GM23248 (cell line): ENCODE measurements around the gene CDH13. TPM values are rescaled to one million over a fixed set of nuclear protein-coding genes. Genes with fewer than 3 reads are reported as not detected.

Source experiments
- DNase-seq: peaks from one replicate; pipeline ENCODE4 v3.0.0-alpha.2; 2015
- H2AFZ ChIP-seq: fragments of 200-600 bp; sonication (generic); 2 replicates; pipeline ENCODE4 v1.6.1; 2016; ENCODE audit warnings: antibody characterized with exemption
- H3F3A ChIP-seq: fragments of 200-600 bp; sonication (generic); 2 replicates; pipeline ENCODE4 v1.6.1; 2016; ENCODE audit warnings: mild to moderate bottlenecking, antibody characterized with exemption, mixed run types; ENCODE audit not compliant: insufficient read depth
- H3K27ac ChIP-seq: fragments of 200-600 bp; sonication (generic); 2 replicates; pipeline ENCODE4 v1.5.1; 2016; ENCODE audit warnings: mild to moderate bottlenecking
- H3K27me3 ChIP-seq: fragments of 200-600 bp; sonication (generic); replicated peaks from 2 replicates; pipeline ENCODE4 v1.6.1; 2016; ENCODE audit warnings: mild to moderate bottlenecking; ENCODE audit not compliant: insufficient read depth
- H3K36me3 ChIP-seq: fragments of 200-600 bp; sonication (generic); 2 replicates; pipeline ENCODE4 v1.6.1; 2016; ENCODE audit warnings: low read depth, mild to moderate bottlenecking
- H3K4me1 ChIP-seq: fragments of 200-600 bp; sonication (generic); 2 replicates; pipeline ENCODE4 v1.6.1; 2016; ENCODE audit warnings: mild to moderate bottlenecking; ENCODE audit not compliant: insufficient read depth
- H3K4me2 ChIP-seq: fragments of 200-600 bp; sonication (generic); one replicate; pipeline ENCODE4 v1.6.1; 2016; ENCODE audit warnings: mild to moderate bottlenecking; ENCODE audit not compliant: unreplicated experiment
- H3K4me3 ChIP-seq: fragments of 200-600 bp; sonication (generic); 2 replicates; pipeline ENCODE4 v1.5.1; 2016; ENCODE audit warnings: mild to moderate bottlenecking
- H3K79me2 ChIP-seq: fragments of 200-600 bp; sonication (generic); 2 replicates; pipeline ENCODE4 v1.6.1; 2016; ENCODE audit warnings: mild to moderate bottlenecking; ENCODE audit not compliant: insufficient read depth
- H3K9ac ChIP-seq: fragments of 200-600 bp; sonication (generic); 2 replicates; pipeline ENCODE4 v1.6.1; 2016; ENCODE audit warnings: mild to moderate bottlenecking
- H3K9me2 ChIP-seq: fragments of 200-600 bp; sonication (generic); 2 replicates; pipeline ENCODE4 v1.6.1; 2016; ENCODE audit warnings: mixed run types, mild to moderate bottlenecking, moderate library complexity; ENCODE audit not compliant: insufficient read depth
- H3K9me3 ChIP-seq: fragments of 200-600 bp; sonication (generic); one replicate; pipeline ENCODE4 v1.6.1; 2017; ENCODE audit warnings: low read depth
- H4K20me1 ChIP-seq: fragments of 200-600 bp; sonication (generic); 2 replicates; pipeline ENCODE4 v1.6.0; 2016; ENCODE audit not compliant: insufficient read depth
- EZH2 ChIP-seq: fragments of 200-600 bp; sonication (generic); IDR thresholded peaks from 2 replicates; pipeline ENCODE4 v1.6.1; 2018; ENCODE audit warnings: antibody characterized with exemption, mild to moderate bottlenecking; ENCODE audit not compliant: insufficient read depth, poor library complexity, severe bottlenecking
- EZH2phosphoT487 ChIP-seq: fragments of 200-600 bp; sonication (generic); IDR thresholded peaks from 2 replicates; pipeline ENCODE4 v1.6.1; 2018; ENCODE audit warnings: antibody characterized with exemption, moderate library complexity, mild to moderate bottlenecking, low read depth; ENCODE audit not compliant: insufficient read depth
- WGBS, 2 experiments: methylation state at CpG; one replicate each; pipeline ENCODE4 v1.1.6; 2015 to 2017; ENCODE audit warnings: low lambda C conversion rate in 2 of 2, low coverage in 1 of 2; ENCODE audit errors: missing lambda C conversion rate in 2 of 2; 5-methylcytosine and 5-hydroxymethylcytosine counted together
- in situ Hi-C: fragments of 300-500 bp; cut with MboI; formaldehyde crosslinking; loops from 2 replicates; pipeline ENCODE4 v1.15.0; 2020
- polyA plus RNA-seq: library from polyadenylated mRNA; unstranded; fragments of >200 nt; fragmentation: Nextera tagmentation; extraction: Ambion mirVana; gene quantifications from 2 replicates; pipeline ENCODE4 v1.2.1, GENCODE V29; 2016
- total RNA-seq: library from RNA; depleted of rRNA; stranded (reverse); fragments of >200 nt; shearing (Covaris generic); gene quantifications from 2 replicates; pipeline ENCODE4 v1.2.3, GENCODE V29; 2014

The CDH13 gene
- total and polyA plus RNA-seq, 2 experiments from 2014 or later = 51.0 to 52.8 TPM

- Histone ChIP-seq H3K4me3 (no peak overlapping the region), H3K9me2 (no peaks in the 10 kb centered on the region), H3F3A (no peaks in the 10 kb centered on the region), H3K27me3 (no peaks in the 10 kb centered on the region), H2AFZ (no peak overlapping the region), H3K9me3 (no peaks in the 10 kb centered on the region), H3K27ac (no peak overlapping the region), H3K79me2 (no peaks in the 10 kb centered on the region), H3K4me1 (no peaks in the 10 kb centered on the region), H3K36me3 (no peaks in the 10 kb centered on the region), H4K20me1 (no peaks in the 10 kb centered on the region), H3K4me2 (no peak overlapping the region), H3K9ac (no peak overlapping the region)
- TF ChIP-seq EZH2phosphoT487 (no peak), EZH2 (no peak)
- in situ Hi-C loops = no loop called here
- WGBS, 2 experiments = 91 to 98% methylated on average over 4 of the region's 4 CpGs
- no peak for DNase-seq
These were observed 56.0 kb downstream of the CDH13 start for GRCh38 chr16:82682767-82683166.

DNA sequence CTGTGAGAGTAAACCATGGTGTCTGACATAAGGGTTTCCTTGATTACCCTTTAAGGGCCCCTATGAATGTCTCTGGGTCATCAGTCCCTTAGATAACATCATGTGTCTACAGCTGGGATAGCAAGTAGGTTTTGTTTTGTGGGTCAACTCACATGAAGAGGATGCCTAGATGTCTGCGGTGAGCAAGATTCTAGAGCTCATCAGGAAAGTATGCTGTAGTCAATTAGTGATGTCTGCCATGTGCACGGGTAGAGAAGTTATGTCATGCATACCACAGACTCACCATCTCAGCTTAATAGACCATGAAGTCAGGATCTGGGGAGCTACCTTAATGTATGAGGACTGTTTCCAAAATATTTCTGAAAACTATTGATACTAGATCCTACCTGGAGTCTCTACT, 57.5 kb downstream of the CDH13 start:
- Histone ChIP-seq H3K27me3 (no peaks in the 10 kb centered on the region), H3K4me2 (no peak overlapping the region), H3F3A (no peaks in the 10 kb centered on the region), H3K4me3 (no peak overlapping the region), H3K9me3 (no peaks in the 10 kb centered on the region), H2AFZ (no peak overlapping the region), H3K9me2 (no peaks in the 10 kb centered on the region), H3K79me2 (no peaks in the 10 kb centered on the region), H3K36me3 (no peaks in the 10 kb centered on the region), H3K27ac (no peak overlapping the region), H3K4me1 (no peaks in the 10 kb centered on the region), H4K20me1 (no peaks in the 10 kb centered on the region), H3K9ac (no peak overlapping the region)
- TF ChIP-seq EZH2 (no peak), EZH2phosphoT487 (no peak)
- in situ Hi-C loops = no loop called here
- DNase-seq = peak; percentile 11
- 65 to 68% methylated on average over 2 of the region's 2 CpGs for WGBS, 2 experiments

- in situ Hi-C loops = no loop called here
- no peaks in the 10 kb centered on the region for H3K79me2 ChIP-seq
- 90 to 96% methylated on average over 4 of the region's 4 CpGs for WGBS, 2 experiments
These were observed 58.8 kb downstream of the CDH13 start for GRCh38 chr16:82685526-82685925.

DNA sequence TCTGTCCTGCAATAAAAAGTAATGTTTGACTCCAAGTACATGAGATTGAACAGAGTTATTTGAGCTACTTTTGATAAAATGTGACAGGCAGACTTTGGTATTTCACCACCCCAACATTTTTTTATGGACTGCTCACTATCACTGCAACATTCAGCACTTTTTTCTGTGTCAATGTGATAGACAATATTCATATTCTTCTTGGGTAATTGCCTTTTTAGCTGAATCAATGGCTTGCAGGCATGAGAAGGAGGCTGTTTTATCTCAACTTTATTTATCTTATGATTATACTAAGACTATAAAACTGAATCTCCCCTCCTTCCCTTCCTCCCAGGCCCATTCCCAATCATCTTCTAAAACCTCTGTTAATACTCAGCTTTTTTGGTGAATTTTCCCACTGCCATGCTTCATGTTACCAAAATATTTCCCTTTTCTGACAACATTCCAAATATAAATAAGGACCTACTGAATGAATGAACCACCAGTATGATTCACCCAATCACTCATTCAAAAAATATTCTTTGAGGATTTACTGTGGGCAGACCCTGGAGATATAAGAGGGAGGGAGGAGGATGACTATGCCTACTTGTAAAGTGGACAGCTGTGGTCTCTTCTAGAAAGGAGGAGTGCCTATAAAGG, 67.6 kb downstream of the CDH13 start:
- Histone ChIP-seq H2AFZ (no peak overlapping the region), H3K27ac (peak overlapping the region; percentile 5)

More at GRCh38 chr16:82685526-82685925, 58.8 kb downstream of the CDH13 start:
- no peaks in the 10 kb centered on the region for H3F3A ChIP-seq
- DNase-seq = no peak
- H3K4me3 ChIP-seq = no peak overlapping the region
- H3K9ac ChIP-seq = no peak overlapping the region
- H3K27me3 ChIP-seq = no peaks in the 10 kb centered on the region
- H3K36me3 ChIP-seq = no peaks in the 10 kb centered on the region
- TF ChIP-seq EZH2phosphoT487 (no peak), EZH2 (no peak)
- H2AFZ ChIP-seq = no peak overlapping the region
- no peaks in the 10 kb centered on the region for H3K9me2 ChIP-seq
- no peaks in the 10 kb centered on the region for H3K9me3 ChIP-seq
- no peaks in the 10 kb centered on the region for H3K4me1 ChIP-seq
- H3K4me2 ChIP-seq = no peak overlapping the region
- H3K27ac ChIP-seq = no peak overlapping the region
- H4K20me1 ChIP-seq = no peaks in the 10 kb centered on the region

More for the DNA sequence above, 67.6 kb downstream of the CDH13 start:
- H3K27me3 ChIP-seq = no peaks in the 10 kb centered on the region
- H4K20me1 ChIP-seq = no peaks in the 10 kb centered on the region
- H3K9me2 ChIP-seq = no peaks in the 10 kb centered on the region
- H3K9ac ChIP-seq = no peak overlapping the region
- no peaks in the 10 kb centered on the region for H3K9me3 ChIP-seq
- 0 out of 2 replicates have a peak, but pooled peaks cover 4% of the 10 kb centered on the region for H3K79me2 ChIP-seq
- no peak overlapping the region for H3K4me3 ChIP-seq
- H3K4me1 ChIP-seq = peaks cover 27% of the 10 kb centered on the region
- in situ Hi-C loops = no loop called here
- TF ChIP-seq EZH2 (no peak), EZH2phosphoT487 (no peak)
- peak overlapping the region; percentile 45 for H3K4me2 ChIP-seq
- H3K36me3 ChIP-seq = no peaks in the 10 kb centered on the region
- peak; percentile 69 for DNase-seq
- peaks cover 27% of the 10 kb centered on the region for H3F3A ChIP-seq
